Activated CD8-positive, alpha-beta memory T cell treated with anti-CD3 and anti-CD28 coated beads for 48 hours (primary cell): Measurements from ENCODE around the gene ATE1.
"Not testable (repeated sequence)": the region's sequence is repeated elsewhere in the genome, so short reads cannot be mapped to it uniquely, and the experiment has no call there.

Experiments used
- DNase-seq, 3 experiments: peaks; one replicate each; pipeline ENCODE4 v3.0.0-alpha.2; 2020; ENCODE audit warnings: low read depth in 2 of 3, low spot score in 2 of 3

Gene ATE1

GRCh38 chr10:121699703-121700102, 228.1 kb downstream of the ATE1 start:
- DNase-seq = not testable (repeated sequence)

GRCh38 chr10:121698902-121699301, 228.9 kb downstream of the ATE1 start:
- DNase-seq = no peak

GRCh38 chr10:121698336-121698735, 229.5 kb downstream of the ATE1 start:
- no peak for DNase-seq

GRCh38 chr10:121696854-121697253, 231.0 kb downstream of the ATE1 start:
- DNase-seq = peak in 2 of 3 experiments; percentile 0 to 1

- no peak for DNase-seq
These were observed 231.9 kb downstream of the ATE1 start for GRCh38 chr10:121695731-121696464.

GRCh38 chr10:121694966-121695643, 232.7 kb downstream of the ATE1 start:
- no peak for DNase-seq

GRCh38 chr10:121694327-121694965, 233.4 kb downstream of the ATE1 start:
- no peak for DNase-seq

- no peak for DNase-seq
These were observed 235.2 kb downstream of the ATE1 start for GRCh38 chr10:121692626-121693025.

GRCh38 chr10:121690970-121691369, 236.9 kb downstream of the ATE1 start:
- DNase-seq = no peak
